NCI-H446 treated with DMSO at 0.1 percent for 48 hours (cell line): ENCODE data around the gene B9D2.

ENCODE experiments used
- DNase-seq: peaks from one replicate; lab custom pipeline; 2025; lab: John Stamatoyannopoulos, UW

The B9D2 gene

GRCh38 chr19:41309180-41310032, 54.5 kb downstream of the B9D2 start:
- no peak for DNase-seq

GRCh38 chr19:41308450-41309179, 55.3 kb downstream of the B9D2 start:
- peak; percentile 61 for DNase-seq

- DNase-seq: no peak
Measured at GRCh38 chr19:41307954-41308449, 55.9 kb downstream of the B9D2 start.

GRCh38 chr19:41307090-41307875, 56.7 kb downstream of the B9D2 start:
- DNase-seq: no peak

DNA sequence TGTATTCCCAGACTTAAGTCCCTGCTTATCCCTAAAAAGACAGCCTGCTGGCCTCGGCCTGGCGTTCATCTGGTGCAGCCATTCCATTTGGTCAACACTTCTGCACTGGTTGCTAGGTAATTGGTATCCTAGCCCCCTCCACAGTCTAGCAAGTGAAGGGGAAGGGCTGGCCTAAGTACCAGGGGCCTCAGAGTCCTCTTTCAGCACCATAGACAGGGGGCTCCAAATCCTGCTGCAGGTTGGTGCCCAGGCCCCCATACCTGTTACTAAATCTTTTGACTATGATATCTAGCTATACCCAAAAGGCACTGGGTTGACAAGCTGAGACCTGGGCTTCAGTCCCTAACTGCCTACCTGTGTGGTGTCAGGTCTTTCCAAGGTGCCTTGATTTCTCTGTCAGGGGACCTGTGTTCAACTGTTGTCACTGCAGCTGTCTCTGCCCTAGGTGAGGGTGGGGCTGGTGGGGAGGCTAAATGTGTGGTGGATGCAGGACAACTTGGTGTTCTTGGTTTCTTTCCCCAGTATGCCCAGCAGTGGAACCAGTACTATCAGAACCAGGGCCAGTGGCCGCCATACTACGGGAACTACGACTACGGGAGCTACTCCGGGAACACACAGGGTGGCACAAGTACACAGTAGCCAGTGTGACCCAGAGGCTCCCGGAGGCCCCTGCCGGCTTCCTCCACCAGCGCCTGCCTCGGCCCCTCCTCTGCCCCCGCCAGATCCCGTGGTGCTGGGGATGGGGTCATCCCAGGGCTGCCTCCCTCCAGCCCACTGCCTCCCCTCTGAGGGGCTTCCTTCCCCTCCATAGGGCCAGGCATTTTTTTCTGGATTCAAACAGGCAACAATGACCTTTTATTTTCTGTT, 57.8 kb downstream of the B9D2 start:
- DNase-seq: no peak

- DNase-seq: no peak
Measured at GRCh38 chr19:41304706-41305483, 59.1 kb downstream of the B9D2 start.
